ENCODE data around the gene BCL11B. TPM values are rescaled to one million over a fixed set of nuclear protein-coding genes. Genes with fewer than 3 reads are reported as not detected.

BCL11B gene
- total RNA-seq, 1 donor from 2014 or later, result 0.23 TPM

GRCh38 chr14:99280066-99280731 lies 8.2 kb upstream of the BCL11B start:
- no peak for DNase-seq (ENCODE audit: low read depth)
- TF ChIP-seq CTCF (conservative IDR thresholded peaks at IDR 0.05; ENCODE audit: low read depth, low read length), result no peak
- no peak overlapping the region for H3K4me3 ChIP-seq (ENCODE audit: low read depth, low read length)

- TF ChIP-seq CTCF (conservative IDR thresholded peaks at IDR 0.05; ENCODE audit: low read depth, low read length), result no peak
- H3K4me3 ChIP-seq (ENCODE audit: low read depth, low read length), result no peak overlapping the region
- DNase-seq (ENCODE audit: low read depth), result no peak
Observed at GRCh38 chr14:99278836-99279235, 6.8 kb upstream of the BCL11B start.

- no peak for DNase-seq (ENCODE audit: low read depth)
- no peak overlapping the region for H3K4me3 ChIP-seq (ENCODE audit: low read depth, low read length)
- TF ChIP-seq CTCF (conservative IDR thresholded peaks at IDR 0.05; ENCODE audit: low read depth, low read length), result no peak
Observed at GRCh38 chr14:99277530-99277929, 5.5 kb upstream of the BCL11B start.

- no peak for DNase-seq (ENCODE audit: low read depth)
- no peak for TF ChIP-seq CTCF (conservative IDR thresholded peaks at IDR 0.05; ENCODE audit: low read depth, low read length)
- no peak overlapping the region for H3K4me3 ChIP-seq (ENCODE audit: low read depth, low read length)
Observed at GRCh38 chr14:99276482-99276881, 4.5 kb upstream of the BCL11B start.

GRCh38 chr14:99275222-99275584 lies 3.2 kb upstream of the BCL11B start:
- DNase-seq (ENCODE audit: low read depth), result no peak
- no peak overlapping the region for H3K4me3 ChIP-seq (ENCODE audit: low read depth, low read length)
- no peak for TF ChIP-seq CTCF (conservative IDR thresholded peaks at IDR 0.05; ENCODE audit: low read depth, low read length)

GRCh38 chr14:99274346-99275221 lies 2.6 kb upstream of the BCL11B start:
- peak; percentile 42 for TF ChIP-seq CTCF (conservative IDR thresholded peaks at IDR 0.05; ENCODE audit: low read depth, low read length)
- H3K4me3 ChIP-seq (ENCODE audit: low read depth, low read length), result peak overlapping the region; percentile 52
- peak; percentile 22 for DNase-seq (ENCODE audit: low read depth)
